ENCODE measurements around the gene RAPGEF4.
A peak's percentile ranks its signal among the peaks of the same experiment; 100 is the strongest.

RAPGEF4 gene

GRCh38 chr2:172845028-172845630 is 109.5 kb downstream of the RAPGEF4 start:
- H3F3A ChIP-seq (ENCODE audit: low read depth), result no peaks in the 10 kb centered on the region
- no peak overlapping the region for H3K9ac ChIP-seq (ENCODE audit: low read depth, low read length, poor library complexity, severe bottlenecking)
- no peak overlapping the region for H3K4me2 ChIP-seq (ENCODE audit: low read depth, low read length, poor library complexity, severe bottlenecking)
- H3K4me1 ChIP-seq (ENCODE audit: insufficient read depth, low read length, poor library complexity, severe bottlenecking), result no peaks in the 10 kb centered on the region
- H3K27me3 ChIP-seq (ENCODE audit: insufficient read depth, low read length, poor library complexity, severe bottlenecking), result no peaks in the 10 kb centered on the region
- H3K4me3 ChIP-seq (ENCODE audit: low read length, poor library complexity, severe bottlenecking), result no peak overlapping the region
- TF ChIP-seq EZH2phosphoT487 (IDR thresholded peaks at IDR 0.05; ENCODE audit: borderline replicate concordance) (no peak), CTCF (conservative IDR thresholded peaks at IDR 0.05; ENCODE audit: low read length) (no peak)
- 0 out of 2 replicates have a peak overlapping the region, but pooled peaks have one; percentile 8 for H2AFZ ChIP-seq (ENCODE audit: low read length)
- H4K20me1 ChIP-seq (ENCODE audit: insufficient read depth, low read length, poor library complexity, severe bottlenecking), result no peaks in the 10 kb centered on the region
- no peaks in the 10 kb centered on the region for H3K9me2 ChIP-seq (replicated peaks; ENCODE audit: low read depth, low read length)
- no peaks in the 10 kb centered on the region for H3K79me2 ChIP-seq (ENCODE audit: insufficient read depth, low read length)
- H3K9me3 ChIP-seq (ENCODE audit: insufficient read depth, low read depth, low read length), result no peaks in the 10 kb centered on the region
- no peaks in the 10 kb centered on the region for H3K36me3 ChIP-seq (ENCODE audit: insufficient read depth, low read length)

GRCh38 chr2:172846551-172846950 is 110.9 kb downstream of the RAPGEF4 start:
- Histone ChIP-seq H3K4me1 (ENCODE audit: insufficient read depth, low read length, poor library complexity, severe bottlenecking) (no peaks in the 10 kb centered on the region), H3K27me3 (ENCODE audit: insufficient read depth, low read length, poor library complexity, severe bottlenecking) (no peaks in the 10 kb centered on the region), H3K79me2 (ENCODE audit: insufficient read depth, low read length) (no peaks in the 10 kb centered on the region), H3F3A (ENCODE audit: low read depth) (no peaks in the 10 kb centered on the region), H3K9me3 (ENCODE audit: insufficient read depth, low read depth, low read length) (no peaks in the 10 kb centered on the region), H3K9ac (ENCODE audit: low read depth, low read length, poor library complexity, severe bottlenecking) (no peak overlapping the region), H3K9me2 (replicated peaks; ENCODE audit: low read depth, low read length) (no peaks in the 10 kb centered on the region), H3K36me3 (ENCODE audit: insufficient read depth, low read length) (no peaks in the 10 kb centered on the region), H4K20me1 (ENCODE audit: insufficient read depth, low read length, poor library complexity, severe bottlenecking) (no peaks in the 10 kb centered on the region), H3K4me3 (ENCODE audit: low read length, poor library complexity, severe bottlenecking) (no peak overlapping the region), H3K4me2 (ENCODE audit: low read depth, low read length, poor library complexity, severe bottlenecking) (no peak overlapping the region), H2AFZ (ENCODE audit: low read length) (no peak overlapping the region)
- no peak for TF ChIP-seq EZH2phosphoT487 (IDR thresholded peaks at IDR 0.05; ENCODE audit: borderline replicate concordance)
- no peak for TF ChIP-seq CTCF (conservative IDR thresholded peaks at IDR 0.05; ENCODE audit: low read length)

GRCh38 chr2:172847188-172847587 is 111.5 kb downstream of the RAPGEF4 start:
- Histone ChIP-seq H3K79me2 (ENCODE audit: insufficient read depth, low read length) (no peaks in the 10 kb centered on the region), H3K9ac (ENCODE audit: low read depth, low read length, poor library complexity, severe bottlenecking) (no peak overlapping the region), H3F3A (ENCODE audit: low read depth) (no peaks in the 10 kb centered on the region), H3K9me3 (ENCODE audit: insufficient read depth, low read depth, low read length) (no peaks in the 10 kb centered on the region), H2AFZ (ENCODE audit: low read length) (no peak overlapping the region), H3K36me3 (ENCODE audit: insufficient read depth, low read length) (no peaks in the 10 kb centered on the region), H3K27me3 (ENCODE audit: insufficient read depth, low read length, poor library complexity, severe bottlenecking) (no peaks in the 10 kb centered on the region), H3K4me2 (ENCODE audit: low read depth, low read length, poor library complexity, severe bottlenecking) (no peak overlapping the region), H3K4me1 (ENCODE audit: insufficient read depth, low read length, poor library complexity, severe bottlenecking) (no peaks in the 10 kb centered on the region), H3K9me2 (replicated peaks; ENCODE audit: low read depth, low read length) (no peaks in the 10 kb centered on the region), H4K20me1 (ENCODE audit: insufficient read depth, low read length, poor library complexity, severe bottlenecking) (no peaks in the 10 kb centered on the region), H3K4me3 (ENCODE audit: low read length, poor library complexity, severe bottlenecking) (no peak overlapping the region)
- TF ChIP-seq EZH2phosphoT487 (IDR thresholded peaks at IDR 0.05; ENCODE audit: borderline replicate concordance) (no peak), CTCF (conservative IDR thresholded peaks at IDR 0.05; ENCODE audit: low read length) (no peak)
